ENCODE measurements around the gene SPG7.

Gene SPG7

DNA sequence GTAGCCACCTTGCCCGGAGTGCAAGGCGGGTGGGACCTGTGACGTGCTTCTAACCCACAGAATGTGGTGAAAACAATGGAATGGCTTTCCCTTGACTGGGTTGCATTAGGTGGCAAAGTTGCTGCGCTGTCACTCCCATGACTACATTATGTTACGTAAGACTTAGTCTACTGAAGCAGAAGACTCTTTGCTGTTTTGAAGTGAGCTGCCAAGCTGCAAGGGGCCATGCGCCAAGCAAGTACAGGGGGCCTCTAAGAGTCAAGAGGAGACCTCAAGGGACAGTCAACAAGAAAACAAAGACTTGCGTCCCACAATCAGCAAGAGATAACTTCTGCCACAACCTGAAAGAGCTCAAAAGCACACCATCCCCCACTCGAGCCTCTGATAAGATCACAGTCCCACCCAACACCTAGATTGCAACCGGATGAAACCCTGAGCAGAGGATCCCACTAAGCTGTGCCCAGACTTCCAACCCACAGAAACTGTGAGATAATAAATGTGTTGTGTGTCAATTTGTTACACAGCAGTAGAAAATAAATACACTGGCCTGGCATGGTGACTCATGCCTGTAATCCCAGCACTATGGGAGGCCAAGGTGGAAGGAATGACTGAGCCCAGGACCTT lies 34.3 kb upstream of the SPG7 start:
- H3K9ac ChIP-seq, result no peak overlapping the region
- H3K36me3 ChIP-seq (ENCODE audit: insufficient read depth), result no peaks in the 10 kb centered on the region
- no peak for TF ChIP-seq CTCF (conservative IDR thresholded peaks at IDR 0.05; ENCODE audit: low read depth, low read length)
- peaks cover 92% of the 10 kb centered on the region for H4K20me1 ChIP-seq (ENCODE audit: insufficient read depth)
- H3K4me3 ChIP-seq (IDR thresholded peaks at IDR 0.05; ENCODE audit: insufficient read depth, low read depth, low read length), result no peak overlapping the region
- H3K79me2 ChIP-seq (ENCODE audit: insufficient read depth, low read depth), result peaks cover 100% of the 10 kb centered on the region
- H2AFZ ChIP-seq (ENCODE audit: low read depth), result no peak overlapping the region
- H3K27me3 ChIP-seq (ENCODE audit: insufficient read depth, low read depth), result no peaks in the 10 kb centered on the region
- no peak overlapping the region for H3K27ac ChIP-seq
- no peak overlapping the region for H3K4me2 ChIP-seq
- H3K4me1 ChIP-seq (ENCODE audit: low read depth, poor library complexity, severe bottlenecking), result peaks cover 70% of the 10 kb centered on the region

DNA sequence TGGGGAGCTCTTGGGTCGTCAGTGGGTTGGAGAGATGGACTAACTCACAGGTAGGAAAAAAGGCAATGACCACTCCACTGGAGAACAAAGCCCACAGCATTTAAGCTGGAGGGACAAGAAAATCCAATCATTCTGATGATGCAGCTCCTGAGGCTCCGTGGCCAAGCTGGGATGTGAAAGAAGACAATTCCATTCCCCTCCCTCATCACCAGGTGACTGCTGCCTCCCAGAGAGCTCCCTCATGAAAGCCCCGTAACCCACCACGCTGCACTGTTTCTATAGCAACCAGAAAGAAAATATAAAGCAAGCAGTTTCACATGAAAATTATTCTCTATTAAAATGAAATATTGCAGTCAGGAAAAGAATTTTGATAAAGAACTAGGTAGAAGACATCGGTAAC lies 33.1 kb upstream of the SPG7 start:
- Histone ChIP-seq H3K4me1 (ENCODE audit: low read depth, poor library complexity, severe bottlenecking) (peaks cover 76% of the 10 kb centered on the region), H3K9ac (no peak overlapping the region), H4K20me1 (ENCODE audit: insufficient read depth) (peaks cover 94% of the 10 kb centered on the region), H3K27me3 (ENCODE audit: insufficient read depth, low read depth) (no peaks in the 10 kb centered on the region), H3K4me3 (IDR thresholded peaks at IDR 0.05; ENCODE audit: insufficient read depth, low read depth, low read length) (no peak overlapping the region), H3K36me3 (ENCODE audit: insufficient read depth) (no peaks in the 10 kb centered on the region), H2AFZ (ENCODE audit: low read depth) (no peak overlapping the region), H3K27ac (no peak overlapping the region), H3K79me2 (ENCODE audit: insufficient read depth, low read depth) (peaks cover 100% of the 10 kb centered on the region), H3K4me2 (no peak overlapping the region)
- TF ChIP-seq CTCF (conservative IDR thresholded peaks at IDR 0.05; ENCODE audit: low read depth, low read length), result no peak

GRCh38 chr16:89476379-89476778 lies 31.8 kb upstream of the SPG7 start:
- peaks cover 72% of the 10 kb centered on the region for H3K4me1 ChIP-seq (ENCODE audit: low read depth, poor library complexity, severe bottlenecking)
- no peaks in the 10 kb centered on the region for H3K27me3 ChIP-seq (ENCODE audit: insufficient read depth, low read depth)
- TF ChIP-seq CTCF (conservative IDR thresholded peaks at IDR 0.05; ENCODE audit: low read depth, low read length), result no peak
- H2AFZ ChIP-seq (ENCODE audit: low read depth), result no peak overlapping the region
- no peak overlapping the region for H3K27ac ChIP-seq
- H3K79me2 ChIP-seq (ENCODE audit: insufficient read depth, low read depth), result peaks cover 100% of the 10 kb centered on the region
- no peaks in the 10 kb centered on the region for H3K36me3 ChIP-seq (ENCODE audit: insufficient read depth)
- H3K9ac ChIP-seq, result no peak overlapping the region
- no peak overlapping the region for H3K4me3 ChIP-seq (IDR thresholded peaks at IDR 0.05; ENCODE audit: insufficient read depth, low read depth, low read length)
- H4K20me1 ChIP-seq (ENCODE audit: insufficient read depth), result peaks cover 92% of the 10 kb centered on the region
- H3K4me2 ChIP-seq, result no peak overlapping the region

DNA sequence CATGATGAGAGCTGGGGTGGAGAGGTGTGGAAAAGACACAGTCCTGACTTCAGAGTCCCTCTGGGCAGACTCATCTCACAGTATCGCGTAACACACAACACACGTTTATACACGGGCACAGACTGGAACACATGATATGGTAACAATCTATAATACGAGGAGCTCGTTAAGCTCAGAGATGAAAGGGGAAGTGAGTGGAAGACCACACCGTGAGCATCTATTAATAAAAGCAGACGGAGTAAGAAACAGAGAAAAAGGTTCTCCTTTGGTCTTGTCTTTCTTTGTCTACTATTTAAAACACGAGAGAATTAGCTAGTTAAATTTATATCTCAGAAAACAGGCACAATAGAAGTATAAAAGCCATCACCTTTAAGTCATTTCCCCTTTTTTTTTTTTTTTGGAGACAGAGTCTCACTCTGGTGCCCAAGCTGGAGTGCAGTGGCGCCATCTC lies 31.4 kb upstream of the SPG7 start:
- no peak overlapping the region for H3K27ac ChIP-seq
- H3K79me2 ChIP-seq (ENCODE audit: insufficient read depth, low read depth), result peaks cover 100% of the 10 kb centered on the region
- H3K4me3 ChIP-seq (IDR thresholded peaks at IDR 0.05; ENCODE audit: insufficient read depth, low read depth, low read length), result no peak overlapping the region
- H3K27me3 ChIP-seq (ENCODE audit: insufficient read depth, low read depth), result no peaks in the 10 kb centered on the region
- TF ChIP-seq CTCF (conservative IDR thresholded peaks at IDR 0.05; ENCODE audit: low read depth, low read length), result no peak
- no peak overlapping the region for H2AFZ ChIP-seq (ENCODE audit: low read depth)
- H3K36me3 ChIP-seq (ENCODE audit: insufficient read depth), result no peaks in the 10 kb centered on the region
- peaks cover 73% of the 10 kb centered on the region for H3K4me1 ChIP-seq (ENCODE audit: low read depth, poor library complexity, severe bottlenecking)
- H3K9ac ChIP-seq, result no peak overlapping the region
- peaks cover 93% of the 10 kb centered on the region for H4K20me1 ChIP-seq (ENCODE audit: insufficient read depth)
- no peak overlapping the region for H3K4me2 ChIP-seq
